ENCODE results near the gene RSPH3.
"Not testable (repeated sequence)": the region's sequence is repeated elsewhere in the genome, so short reads cannot be mapped to it uniquely, and the experiment has no call there.

Gene RSPH3

DNA sequence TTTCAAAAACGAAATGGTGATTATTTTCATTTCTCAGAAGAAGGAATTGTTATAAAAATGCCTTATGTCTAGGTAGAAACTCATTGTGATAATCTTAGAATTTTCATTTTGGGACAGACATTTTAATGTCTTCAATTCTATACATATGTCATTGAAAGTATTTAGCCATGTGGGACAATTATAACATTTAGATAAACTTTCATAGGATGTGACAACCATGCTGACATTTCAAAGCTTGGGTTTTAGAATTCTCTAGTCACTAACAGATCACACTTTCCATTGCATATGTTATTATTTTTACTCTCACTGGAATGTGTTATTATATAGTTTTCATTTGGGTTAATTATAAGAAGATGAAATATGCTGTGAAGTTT, 39.9 kb upstream of the RSPH3 start:
- WGBS, 2 experiments (ENCODE audit: insufficient coverage in 2 of 2), result no CpG with 5 or more reads among the region's 1 CpG
- H3K4me3 ChIP-seq (ENCODE audit: extremely low read depth, insufficient read depth, low read length, poor library complexity, severe bottlenecking), result no peak overlapping the region
- no peaks in the 10 kb centered on the region for H3K36me3 ChIP-seq (ENCODE audit: control insufficient read depth, insufficient read depth, low read length)
- no peak overlapping the region for H3K27ac ChIP-seq (ENCODE audit: low read depth, low read length, severe bottlenecking)
- H3K9me3 ChIP-seq (ENCODE audit: control insufficient read depth, low read length), result no peaks in the 10 kb centered on the region
- H3K4me1 ChIP-seq (ENCODE audit: control insufficient read depth, insufficient read depth, low read length, poor library complexity, severe bottlenecking), result no peaks in the 10 kb centered on the region

GRCh38 chr6:159038914-159039884, 39.2 kb upstream of the RSPH3 start:
- Histone ChIP-seq H3K4me1 (ENCODE audit: control insufficient read depth, insufficient read depth, low read length, poor library complexity, severe bottlenecking) (no peaks in the 10 kb centered on the region), H3K27ac (ENCODE audit: low read depth, low read length, severe bottlenecking) (no peak overlapping the region), H3K9me3 (ENCODE audit: control insufficient read depth, low read length) (no peaks in the 10 kb centered on the region), H3K36me3 (ENCODE audit: control insufficient read depth, insufficient read depth, low read length) (no peaks in the 10 kb centered on the region), H3K4me3 (ENCODE audit: extremely low read depth, insufficient read depth, low read length, poor library complexity, severe bottlenecking) (no peak overlapping the region)
- 80 to 100% methylated on average over 1 of the region's 8 CpGs for WGBS, 2 experiments (ENCODE audit: insufficient coverage in 2 of 2)

DNA sequence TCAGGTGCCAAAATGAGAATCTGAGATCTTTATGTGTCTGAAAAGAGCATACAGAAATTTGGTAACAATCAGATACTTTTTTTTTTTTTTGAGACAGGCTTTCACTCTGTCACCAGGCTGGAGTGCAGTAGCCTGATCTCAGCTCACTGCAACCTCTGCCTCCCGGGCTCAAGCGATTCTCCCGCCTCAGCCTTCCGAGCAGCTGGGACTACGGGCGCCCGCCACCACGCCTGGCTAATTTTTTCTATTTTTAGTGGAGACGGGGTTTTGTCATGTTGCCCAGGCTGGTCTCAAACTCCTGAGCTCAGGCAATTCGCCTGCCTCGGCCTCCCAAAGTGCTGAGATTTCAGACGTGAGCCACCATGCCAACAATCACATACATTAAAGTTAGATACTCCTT, 38.3 kb upstream of the RSPH3 start:
- WGBS, 2 experiments (ENCODE audit: insufficient coverage in 2 of 2), result 92 to 98% methylated on average over 7 to 11 of the region's 12 CpGs
- not testable (repeated sequence) for H3K27ac ChIP-seq (ENCODE audit: low read depth, low read length, severe bottlenecking); H3K9me3 ChIP-seq (ENCODE audit: control insufficient read depth, low read length); H3K4me3 ChIP-seq (ENCODE audit: extremely low read depth, insufficient read depth, low read length, poor library complexity, severe bottlenecking); H3K36me3 ChIP-seq (ENCODE audit: control insufficient read depth, insufficient read depth, low read length); H3K4me1 ChIP-seq (ENCODE audit: control insufficient read depth, insufficient read depth, low read length, poor library complexity, severe bottlenecking)

GRCh38 chr6:159037756-159038290, 37.8 kb upstream of the RSPH3 start:
- Histone ChIP-seq H3K4me1 (ENCODE audit: control insufficient read depth, insufficient read depth, low read length, poor library complexity, severe bottlenecking) (no peaks in the 10 kb centered on the region), H3K27ac (ENCODE audit: low read depth, low read length, severe bottlenecking) (no peak overlapping the region), H3K36me3 (ENCODE audit: control insufficient read depth, insufficient read depth, low read length) (no peaks in the 10 kb centered on the region), H3K4me3 (ENCODE audit: extremely low read depth, insufficient read depth, low read length, poor library complexity, severe bottlenecking) (no peak overlapping the region), H3K9me3 (ENCODE audit: control insufficient read depth, low read length) (no peaks in the 10 kb centered on the region)
- WGBS, 2 experiments (ENCODE audit: insufficient coverage in 2 of 2), result 80 to 97% methylated on average over 2 to 5 of the region's 5 CpGs

GRCh38 chr6:159036673-159037072, 36.7 kb upstream of the RSPH3 start:
- H3K4me1 ChIP-seq (ENCODE audit: control insufficient read depth, insufficient read depth, low read length, poor library complexity, severe bottlenecking), result no peaks in the 10 kb centered on the region
- H3K36me3 ChIP-seq (ENCODE audit: control insufficient read depth, insufficient read depth, low read length), result no peaks in the 10 kb centered on the region
- WGBS, 2 experiments (ENCODE audit: insufficient coverage in 2 of 2), result 90 to 91% methylated on average over 12 to 14 of the region's 14 CpGs
- no peaks in the 10 kb centered on the region for H3K9me3 ChIP-seq (ENCODE audit: control insufficient read depth, low read length)
- H3K4me3 ChIP-seq (ENCODE audit: extremely low read depth, insufficient read depth, low read length, poor library complexity, severe bottlenecking), result no peak overlapping the region
- H3K27ac ChIP-seq (ENCODE audit: low read depth, low read length, severe bottlenecking), result no peak overlapping the region

- WGBS, 2 experiments (ENCODE audit: insufficient coverage in 2 of 2), result 89 to 90% methylated on average over 15 to 16 of the region's 17 CpGs
- Histone ChIP-seq H3K4me1 (ENCODE audit: control insufficient read depth, insufficient read depth, low read length, poor library complexity, severe bottlenecking) (no peaks in the 10 kb centered on the region), H3K4me3 (ENCODE audit: extremely low read depth, insufficient read depth, low read length, poor library complexity, severe bottlenecking) (no peak overlapping the region), H3K36me3 (ENCODE audit: control insufficient read depth, insufficient read depth, low read length) (no peaks in the 10 kb centered on the region), H3K9me3 (ENCODE audit: control insufficient read depth, low read length) (no peaks in the 10 kb centered on the region), H3K27ac (ENCODE audit: low read depth, low read length, severe bottlenecking) (no peak overlapping the region)
Measured at GRCh38 chr6:159035891-159036290, 35.9 kb upstream of the RSPH3 start.

DNA sequence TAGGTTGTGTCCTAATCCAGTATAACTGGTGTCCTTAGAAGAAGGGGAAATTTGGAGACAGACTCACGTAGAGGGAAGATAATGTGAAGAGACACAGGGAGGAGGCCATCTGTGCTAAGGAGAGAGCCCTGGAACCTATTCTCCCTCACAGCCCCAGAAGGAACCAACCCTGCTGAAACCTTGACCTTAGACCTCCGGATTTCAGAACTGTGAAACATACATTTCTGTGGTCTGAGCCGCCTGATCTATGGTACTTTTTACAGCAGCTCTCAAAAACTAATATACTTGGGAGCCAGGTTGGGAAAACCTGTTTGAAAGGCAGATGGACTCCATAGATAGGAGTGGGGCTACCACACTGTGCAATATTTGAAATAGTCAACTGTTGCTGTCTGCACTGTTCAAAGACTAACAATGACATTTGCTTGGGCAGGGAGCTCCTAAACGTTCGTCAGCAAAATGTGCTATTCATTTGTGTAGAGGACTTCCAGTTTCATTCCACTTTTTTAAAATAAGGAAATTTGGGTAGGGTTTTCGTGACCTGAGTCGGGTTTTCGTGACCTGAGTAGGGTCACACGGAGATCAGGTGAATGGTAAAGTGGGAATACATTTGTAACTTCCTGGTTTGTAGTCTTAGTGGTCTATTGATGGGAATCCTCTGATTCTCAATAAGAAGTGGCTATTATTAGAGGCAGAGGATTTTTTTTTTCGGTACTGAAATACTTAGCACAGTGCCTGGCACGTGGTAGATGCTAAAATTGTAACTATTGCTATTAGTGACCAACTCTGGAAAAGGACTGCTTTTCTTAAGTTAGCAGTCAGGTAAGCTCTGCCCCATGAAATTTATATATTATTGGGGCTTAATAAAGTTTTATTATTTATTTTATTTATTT, 33.4 kb upstream of the RSPH3 start:
- WGBS, 2 experiments (ENCODE audit: insufficient coverage in 2 of 2), result 92 to 93% methylated on average over 8 to 9 of the region's 11 CpGs
- H3K36me3 ChIP-seq (ENCODE audit: control insufficient read depth, insufficient read depth, low read length), result no peaks in the 10 kb centered on the region
- no peaks in the 10 kb centered on the region for H3K9me3 ChIP-seq (ENCODE audit: control insufficient read depth, low read length)
- no peak overlapping the region for H3K27ac ChIP-seq (ENCODE audit: low read depth, low read length, severe bottlenecking)
- no peak overlapping the region for H3K4me3 ChIP-seq (ENCODE audit: extremely low read depth, insufficient read depth, low read length, poor library complexity, severe bottlenecking)
- no peaks in the 10 kb centered on the region for H3K4me1 ChIP-seq (ENCODE audit: control insufficient read depth, insufficient read depth, low read length, poor library complexity, severe bottlenecking)

DNA sequence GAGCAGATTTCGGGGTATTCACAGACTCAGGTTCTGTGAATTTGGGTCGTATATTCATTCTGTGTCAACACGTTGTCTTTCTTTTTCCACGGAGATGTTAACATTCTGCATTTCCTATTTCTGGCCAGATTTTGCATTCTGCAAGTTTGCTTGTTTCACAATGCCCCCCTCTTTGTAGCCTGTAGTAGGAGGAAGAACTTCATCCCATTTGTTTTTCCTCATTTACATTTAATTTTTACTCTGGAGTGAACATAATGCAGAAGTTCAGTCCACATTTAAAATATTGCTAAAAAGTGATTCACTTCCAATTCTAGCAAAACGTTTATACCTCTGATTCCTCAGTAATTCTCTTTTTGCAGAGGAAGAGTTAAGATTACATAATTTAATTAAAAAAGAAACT, 31.8 kb upstream of the RSPH3 start:
- Histone ChIP-seq H3K4me3 (ENCODE audit: extremely low read depth, insufficient read depth, low read length, poor library complexity, severe bottlenecking) (no peak overlapping the region), H3K4me1 (ENCODE audit: control insufficient read depth, insufficient read depth, low read length, poor library complexity, severe bottlenecking) (no peaks in the 10 kb centered on the region), H3K36me3 (ENCODE audit: control insufficient read depth, insufficient read depth, low read length) (no peaks in the 10 kb centered on the region), H3K27ac (ENCODE audit: low read depth, low read length, severe bottlenecking) (no peak overlapping the region), H3K9me3 (ENCODE audit: control insufficient read depth, low read length) (no peaks in the 10 kb centered on the region)
- WGBS, 2 experiments (ENCODE audit: insufficient coverage in 2 of 2), result 90 to 97% methylated on average over 3 of the region's 5 CpGs

GRCh38 chr6:159030168-159030567, 30.2 kb upstream of the RSPH3 start:
- H3K36me3 ChIP-seq (ENCODE audit: control insufficient read depth, insufficient read depth, low read length), result no peaks in the 10 kb centered on the region
- WGBS, 2 experiments (ENCODE audit: insufficient coverage in 2 of 2), result no CpG with 5 or more reads among the region's 2 CpGs
- H3K9me3 ChIP-seq (ENCODE audit: control insufficient read depth, low read length), result no peaks in the 10 kb centered on the region
- H3K4me1 ChIP-seq (ENCODE audit: control insufficient read depth, insufficient read depth, low read length, poor library complexity, severe bottlenecking), result no peaks in the 10 kb centered on the region
- H3K27ac ChIP-seq (ENCODE audit: low read depth, low read length, severe bottlenecking), result no peak overlapping the region
- H3K4me3 ChIP-seq (ENCODE audit: extremely low read depth, insufficient read depth, low read length, poor library complexity, severe bottlenecking), result no peak overlapping the region

DNA sequence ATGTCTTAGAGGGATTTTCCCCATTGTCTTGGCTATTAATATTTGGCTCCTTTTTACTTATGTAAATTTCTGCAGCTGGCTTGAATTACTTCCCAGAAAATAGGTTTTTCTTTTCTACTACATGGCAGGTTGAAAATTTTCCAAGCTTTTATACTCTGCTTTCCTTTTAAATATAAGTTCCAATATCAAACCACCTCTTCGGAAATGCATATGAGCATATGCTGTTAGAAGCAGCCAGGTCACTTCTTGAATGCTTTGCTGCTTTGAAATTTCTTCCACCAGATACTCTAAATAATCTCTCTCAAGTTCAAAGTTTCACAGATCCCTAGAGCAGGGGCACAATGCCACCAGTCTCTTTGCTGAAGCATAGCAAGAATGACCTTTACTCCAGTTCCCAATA, 25.2 kb upstream of the RSPH3 start:
- WGBS, 2 experiments (ENCODE audit: insufficient coverage in 2 of 2), result 75 to 100% methylated on average over 1 of the region's 1 CpG
- H3K4me3 ChIP-seq (ENCODE audit: extremely low read depth, insufficient read depth, low read length, poor library complexity, severe bottlenecking); H3K4me1 ChIP-seq (ENCODE audit: control insufficient read depth, insufficient read depth, low read length, poor library complexity, severe bottlenecking); H3K36me3 ChIP-seq (ENCODE audit: control insufficient read depth, insufficient read depth, low read length); H3K27ac ChIP-seq (ENCODE audit: low read depth, low read length, severe bottlenecking): not testable (repeated sequence)
- peaks cover 12% of the 10 kb centered on the region for H3K9me3 ChIP-seq (ENCODE audit: control insufficient read depth, low read length)
